T-helper 2 cell (primary cell): Measurements from ENCODE around the gene FAM210A.

ENCODE experiments used
- DNase-seq, 5 experiments: peaks; one replicate each; pipeline versions ENCODE4 v3.0.0 to v3.0.0-alpha.2; 2012 to 2022

The FAM210A gene

DNA sequence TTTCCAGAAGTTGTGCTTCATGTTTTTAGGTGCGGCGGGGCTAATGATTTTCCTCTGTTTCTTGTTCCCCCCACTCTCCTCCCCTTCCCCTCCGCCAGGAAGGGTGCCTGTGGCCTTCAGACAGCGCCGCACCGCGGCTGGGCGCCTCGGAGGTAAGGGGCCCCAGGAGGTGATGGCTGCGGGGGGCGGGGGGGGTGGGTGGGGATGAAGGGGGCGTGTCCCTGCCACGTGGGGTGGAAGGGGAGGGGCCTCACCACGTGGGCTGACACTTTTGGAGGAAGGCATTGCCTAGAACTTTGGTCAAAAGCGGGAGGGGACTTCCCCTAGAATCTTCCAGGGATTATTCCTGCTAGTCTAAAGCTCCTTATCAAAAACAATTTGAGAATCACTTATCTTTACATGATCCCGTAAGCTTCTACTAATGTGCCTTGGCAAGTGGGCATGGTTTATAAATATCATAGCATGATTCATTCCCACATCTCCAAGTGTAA lies 83.1 kb downstream of the FAM210A start:
- DNase-seq: no peak

GRCh38 chr18:13642440-13642827 lies 83.9 kb downstream of the FAM210A start:
- DNase-seq: no peak

DNA sequence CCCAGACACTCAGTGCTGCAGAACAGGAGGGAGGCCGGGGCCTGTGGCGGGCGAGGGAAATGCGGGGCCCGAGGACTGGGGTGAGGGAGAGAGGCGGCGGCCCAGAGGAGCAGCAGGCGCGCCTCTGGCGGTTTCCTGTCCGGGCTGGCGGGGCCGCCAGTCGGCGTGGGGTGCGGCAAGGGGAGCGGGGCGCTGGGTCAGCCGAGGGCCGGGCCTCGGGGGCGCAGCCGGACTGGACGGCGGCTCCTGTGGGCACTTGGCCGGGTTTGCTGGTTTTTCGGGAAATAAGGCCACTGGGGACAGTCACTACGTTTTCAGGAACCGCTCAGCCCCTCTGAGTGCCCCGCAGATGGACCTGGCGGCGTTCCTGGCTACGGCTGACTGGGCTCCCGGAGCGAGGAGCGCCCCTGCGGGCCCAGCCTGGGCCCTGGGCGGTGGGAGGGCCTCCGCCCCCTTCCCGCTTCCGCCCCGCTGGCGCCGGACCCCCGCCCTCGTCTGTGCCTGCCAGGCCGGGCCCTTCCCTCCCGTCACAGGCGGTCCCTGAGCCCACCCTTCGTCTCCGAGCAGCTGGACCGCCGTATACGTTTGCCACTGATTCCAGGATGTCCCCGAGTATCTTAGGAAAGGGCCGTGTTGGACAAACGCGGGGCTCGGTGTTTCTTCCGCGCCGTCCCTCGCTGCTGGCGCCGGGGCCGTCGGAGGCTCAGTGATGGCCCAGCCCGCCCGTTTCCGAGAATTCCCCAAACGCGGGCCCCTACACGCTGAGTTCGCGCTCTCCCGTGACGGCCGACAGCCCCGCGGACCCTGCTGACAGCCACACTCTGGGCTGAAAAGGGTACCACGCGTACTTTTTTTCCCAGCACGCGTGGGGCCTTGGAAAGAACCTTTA lies 84.6 kb downstream of the FAM210A start:
- DNase-seq: no peak

DNA sequence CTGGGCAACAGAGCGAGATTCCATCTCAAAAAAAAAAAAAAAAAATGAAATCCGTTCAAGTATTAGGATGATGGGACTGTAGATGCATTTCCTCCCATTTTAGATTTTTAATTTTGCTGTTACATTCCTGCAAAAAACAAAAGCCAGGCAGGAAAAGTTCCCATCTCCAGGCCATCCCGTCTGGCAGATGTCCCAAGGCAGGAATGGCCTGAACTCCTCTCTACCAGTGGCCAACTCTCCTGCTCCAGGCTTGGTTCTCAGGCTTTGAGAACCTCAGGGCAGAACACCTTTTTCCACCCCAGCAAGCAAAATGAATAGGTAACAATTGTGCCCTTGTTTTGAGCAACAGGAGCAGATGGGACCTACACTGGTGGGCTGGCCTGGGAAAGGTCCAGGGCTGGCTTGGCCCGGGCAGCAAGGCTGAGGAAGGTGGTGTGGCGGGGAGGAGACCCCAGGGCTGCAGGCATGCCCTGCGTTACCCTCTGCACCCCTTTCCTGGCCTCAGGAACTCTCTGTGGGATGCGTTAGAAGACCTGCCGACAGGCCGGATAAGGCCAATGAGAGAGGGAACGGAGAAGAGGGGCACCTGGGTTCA lies 86.0 kb downstream of the FAM210A start:
- DNase-seq: no peak

DNA sequence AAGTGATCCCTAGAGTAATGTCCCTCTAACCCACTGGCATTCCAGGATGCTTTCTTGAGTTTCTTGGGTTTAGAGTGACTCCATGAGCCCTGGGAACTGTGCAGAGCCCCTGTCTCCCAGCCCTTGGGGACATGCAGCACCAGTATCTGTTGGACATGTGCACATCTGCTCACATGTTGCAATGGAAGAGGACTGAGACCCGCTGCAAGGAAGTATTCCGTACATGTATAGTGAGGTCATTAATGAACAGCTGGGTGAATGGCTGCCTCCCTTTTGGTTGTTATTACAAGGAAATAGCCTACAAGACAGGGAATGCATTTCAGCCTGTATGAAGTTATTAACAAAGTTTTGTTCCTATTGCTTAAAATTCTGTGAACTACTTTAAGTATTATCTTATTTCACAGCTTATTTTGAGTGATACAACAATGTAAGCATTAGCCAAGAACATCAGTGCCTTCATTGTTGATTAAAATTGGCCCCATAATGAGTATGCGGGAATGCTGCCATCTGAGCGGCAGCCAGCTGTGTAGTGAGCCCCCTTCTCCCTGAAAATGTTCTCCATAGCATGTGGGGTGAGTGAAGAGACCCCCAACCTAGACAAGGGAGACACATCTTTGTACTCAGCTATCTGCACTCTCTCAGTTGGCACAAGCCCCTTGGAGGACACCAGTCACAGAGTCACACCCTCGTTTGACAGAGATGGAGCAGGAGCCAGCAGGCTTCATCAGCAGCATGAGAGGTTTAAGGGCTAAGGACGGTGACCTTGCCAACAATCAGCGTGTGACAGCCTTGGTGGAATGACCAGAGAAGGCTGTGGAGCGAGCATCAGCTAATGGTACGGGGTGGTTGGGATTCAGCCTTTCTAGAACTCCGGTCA lies 87.4 kb downstream of the FAM210A start:
- no peak for DNase-seq

DNA sequence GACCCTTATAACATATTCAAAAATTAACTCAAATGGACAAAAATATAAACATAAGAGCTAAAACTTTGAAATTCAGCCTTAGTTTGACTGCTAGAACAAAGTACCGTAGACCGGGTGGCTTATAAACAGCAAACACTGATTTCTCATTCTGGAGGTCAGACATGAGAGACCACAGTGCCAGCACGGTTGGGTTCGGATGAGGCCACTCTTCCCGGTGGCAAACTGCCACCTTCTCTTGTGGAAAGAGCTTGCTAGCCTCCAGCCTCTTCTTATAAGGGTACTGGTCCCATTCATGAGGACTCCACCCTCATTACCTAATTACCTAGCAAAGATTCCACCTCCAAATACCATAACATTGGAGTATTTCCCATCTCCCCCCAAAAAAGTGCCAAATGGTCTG lies 91.3 kb downstream of the FAM210A start:
- no peak for DNase-seq

GRCh38 chr18:13633700-13634099 lies 92.7 kb downstream of the FAM210A start:
- DNase-seq: no peak

DNA sequence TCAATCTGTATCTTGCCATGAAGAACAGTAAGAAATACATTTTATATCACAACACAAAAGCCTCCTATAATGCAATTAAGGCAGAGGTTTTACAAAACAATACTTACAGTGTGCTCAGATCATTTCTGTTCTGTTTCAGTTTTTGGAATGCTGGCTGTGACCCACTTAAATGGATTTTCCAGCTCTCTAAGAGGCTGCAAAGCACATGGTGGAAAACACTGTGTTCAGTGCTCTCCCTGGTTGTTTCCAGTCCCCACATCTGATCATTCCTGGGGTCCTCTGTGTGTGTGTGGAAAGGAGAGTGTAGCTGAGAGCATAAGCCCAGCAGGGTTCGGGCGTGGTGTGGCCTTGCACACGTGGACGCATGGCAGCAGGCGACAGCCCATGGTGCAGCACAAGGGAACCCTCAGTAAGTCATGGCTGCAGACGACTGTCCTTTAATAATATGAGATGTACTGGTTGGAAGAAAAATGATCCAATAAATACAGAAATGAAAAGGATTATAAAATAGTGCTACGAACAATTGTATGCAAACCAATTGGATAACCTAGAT lies 95.6 kb downstream of the FAM210A start:
- DNase-seq: no peak

DNA sequence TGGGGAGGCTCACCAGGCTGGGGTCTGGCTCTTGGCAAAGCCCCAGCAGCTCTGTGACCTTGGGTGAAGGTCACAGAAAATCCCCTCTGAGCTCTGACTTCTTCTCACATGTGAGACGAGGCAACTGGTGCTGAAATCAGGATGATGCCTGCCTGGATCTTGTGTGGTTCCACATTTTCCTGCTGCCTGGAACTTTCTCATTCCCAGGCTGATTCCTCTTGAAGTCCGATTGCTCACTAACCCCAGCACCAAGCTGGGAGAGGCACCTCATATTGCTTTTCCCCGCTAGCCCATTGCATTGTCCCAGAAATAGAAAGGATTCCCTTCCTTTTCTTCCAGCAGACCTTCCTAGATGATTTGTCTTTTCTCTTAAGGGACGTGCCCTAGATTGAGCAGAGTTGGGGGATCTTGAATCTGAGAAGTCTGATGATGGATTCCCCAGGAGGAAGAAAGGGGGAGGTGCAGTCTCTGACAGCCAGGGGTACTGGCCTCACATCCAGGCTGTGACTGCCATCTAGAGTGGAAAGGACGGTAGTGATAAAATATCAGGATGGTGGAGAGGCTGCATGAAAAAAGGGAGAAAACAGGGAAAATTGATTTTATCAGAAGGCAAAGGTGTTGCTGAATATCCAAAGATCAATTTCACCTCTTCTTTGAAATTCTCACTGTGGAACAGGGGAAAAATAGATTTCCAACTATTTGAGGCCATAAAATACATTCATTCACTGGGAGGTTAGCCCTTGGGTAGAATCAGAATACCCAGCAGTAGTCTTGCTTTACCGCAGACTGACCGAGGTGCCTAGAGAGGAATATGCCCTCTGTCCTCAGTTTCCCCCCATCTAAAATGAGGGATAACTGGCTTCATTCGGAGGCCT lies 96.3 kb downstream of the FAM210A start:
- DNase-seq: peak in 1 of 5 experiments; percentile 58

DNA sequence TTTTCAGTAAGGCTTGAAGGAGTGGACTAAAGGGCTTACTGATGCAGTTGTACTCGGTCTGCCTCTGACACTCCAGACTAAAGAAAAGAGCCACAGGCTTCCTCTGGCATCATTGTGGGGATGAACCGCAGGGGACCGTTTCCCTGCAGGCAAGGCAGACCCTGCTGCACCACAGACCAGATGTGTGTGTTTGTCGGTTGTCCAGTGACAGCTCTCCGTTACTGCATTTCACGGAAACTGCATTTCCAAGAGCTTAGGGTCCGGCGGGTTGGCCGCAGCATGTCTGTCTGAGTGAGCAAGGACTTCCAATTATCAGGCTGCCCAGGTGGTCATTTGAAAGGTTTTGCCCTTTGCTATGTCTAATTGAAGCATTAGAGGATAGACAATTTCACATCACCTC lies 98.1 kb downstream of the FAM210A start:
- DNase-seq: no peak

GRCh38 chr18:13627639-13628038 lies 98.7 kb downstream of the FAM210A start:
- no peak for DNase-seq

DNA sequence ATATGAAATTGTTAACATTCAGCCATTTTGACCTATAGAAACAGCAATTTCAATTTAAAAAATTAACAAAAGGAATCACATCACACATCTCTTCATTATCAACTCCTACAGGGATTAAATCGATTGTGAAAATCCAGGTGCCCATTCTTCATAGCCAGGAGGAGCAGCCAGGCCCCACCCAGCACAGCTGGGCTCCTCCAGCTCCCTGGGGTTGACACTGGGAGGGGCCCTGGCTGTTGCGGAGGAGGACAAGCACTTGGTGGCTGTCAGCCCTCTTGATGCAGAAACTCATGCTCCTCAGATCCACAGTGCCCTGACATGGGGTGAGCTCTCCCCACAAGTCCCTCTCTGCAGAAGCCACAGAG lies 99.8 kb downstream of the FAM210A start:
- no peak for DNase-seq

- no peak for DNase-seq
Observed at GRCh38 chr18:13625843-13626543, 100.4 kb downstream of the FAM210A start.

- no peak for DNase-seq
Observed at GRCh38 chr18:13625355-13625754, 101.0 kb downstream of the FAM210A start.

- DNase-seq: no peak
Observed at GRCh38 chr18:13624563-13625237, 101.7 kb downstream of the FAM210A start.

GRCh38 chr18:13623871-13624270 lies 102.5 kb downstream of the FAM210A start:
- DNase-seq: no peak

GRCh38 chr18:13623348-13623747 lies 103.0 kb downstream of the FAM210A start:
- DNase-seq: no peak

DNA sequence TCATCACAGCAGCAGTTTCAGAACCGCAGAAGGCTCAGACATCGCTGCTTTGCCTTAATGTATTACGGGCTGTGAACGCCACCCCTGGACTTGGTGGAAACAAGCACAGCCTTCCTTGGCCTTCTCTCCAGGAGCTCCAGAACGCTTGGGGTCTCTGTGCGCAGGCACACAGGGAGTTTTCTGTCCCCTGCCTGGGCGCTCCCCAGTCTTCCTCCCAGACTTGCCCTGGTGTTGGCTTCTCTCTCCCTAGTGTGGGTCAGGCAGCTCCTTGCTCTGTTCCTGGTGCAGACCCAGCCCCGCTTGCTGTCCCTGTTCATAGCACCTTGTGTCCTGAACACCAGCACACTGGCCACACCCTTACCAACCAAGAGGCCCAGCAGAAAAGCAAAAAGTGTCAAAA lies 103.6 kb downstream of the FAM210A start:
- no peak for DNase-seq

DNA sequence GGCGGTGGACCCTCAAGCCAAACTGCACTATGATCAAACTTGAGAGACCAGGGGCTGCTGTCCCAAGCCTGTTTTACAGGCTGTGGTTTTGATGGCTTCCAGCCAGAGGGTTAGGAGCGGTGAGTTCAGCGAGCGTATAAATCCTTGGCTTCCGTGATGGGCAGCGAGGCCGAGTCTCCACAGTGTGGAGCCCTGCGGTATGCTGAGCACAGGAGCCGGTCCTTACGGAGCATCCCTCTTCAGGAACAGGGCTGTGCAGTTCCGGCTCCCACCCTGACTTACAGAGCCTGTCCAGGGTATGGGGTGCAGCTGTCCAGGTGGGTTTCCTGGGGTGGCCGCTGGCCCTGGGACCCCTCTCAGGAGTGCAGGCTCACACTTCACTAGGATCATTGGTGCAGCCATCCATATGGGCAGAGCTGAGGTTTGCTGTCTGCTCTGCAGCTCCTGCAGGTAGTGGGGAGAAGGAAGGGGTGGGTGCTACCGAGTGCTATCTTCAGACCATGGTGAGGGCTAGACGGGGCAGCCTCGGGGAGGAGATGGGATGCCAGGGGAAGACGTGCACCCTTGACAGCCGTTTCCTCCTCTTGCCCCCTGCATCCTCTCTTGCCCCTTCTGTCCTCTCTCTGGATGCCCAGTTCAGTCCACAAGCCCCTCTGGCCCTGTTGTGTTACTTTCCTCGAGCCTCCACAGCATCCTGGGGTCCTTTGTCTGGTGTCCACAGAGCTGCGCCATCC lies 104.3 kb downstream of the FAM210A start:
- no peak for DNase-seq

GRCh38 chr18:13621446-13621849 lies 104.9 kb downstream of the FAM210A start:
- DNase-seq: no peak
